GM20000 (cell line): Measurements from ENCODE around the gene NRP2.

Source experiments
- DNase-seq: peaks from one replicate; pipeline ENCODE4 v3.0.0; 2012; ENCODE audit warnings: low spot score
- CTCF ChIP-seq: IDR thresholded peaks from 2 replicates; pipeline ENCODE4 v1.5.1; 2012; ENCODE audit warnings: mild to moderate bottlenecking, control low read depth; ENCODE audit errors: extremely low read depth, missing control alignments

Gene NRP2

GRCh38 chr2:205783872-205784499 lies 101.7 kb downstream of the NRP2 start:
- no peak for DNase-seq
- no peak for TF ChIP-seq CTCF

DNA sequence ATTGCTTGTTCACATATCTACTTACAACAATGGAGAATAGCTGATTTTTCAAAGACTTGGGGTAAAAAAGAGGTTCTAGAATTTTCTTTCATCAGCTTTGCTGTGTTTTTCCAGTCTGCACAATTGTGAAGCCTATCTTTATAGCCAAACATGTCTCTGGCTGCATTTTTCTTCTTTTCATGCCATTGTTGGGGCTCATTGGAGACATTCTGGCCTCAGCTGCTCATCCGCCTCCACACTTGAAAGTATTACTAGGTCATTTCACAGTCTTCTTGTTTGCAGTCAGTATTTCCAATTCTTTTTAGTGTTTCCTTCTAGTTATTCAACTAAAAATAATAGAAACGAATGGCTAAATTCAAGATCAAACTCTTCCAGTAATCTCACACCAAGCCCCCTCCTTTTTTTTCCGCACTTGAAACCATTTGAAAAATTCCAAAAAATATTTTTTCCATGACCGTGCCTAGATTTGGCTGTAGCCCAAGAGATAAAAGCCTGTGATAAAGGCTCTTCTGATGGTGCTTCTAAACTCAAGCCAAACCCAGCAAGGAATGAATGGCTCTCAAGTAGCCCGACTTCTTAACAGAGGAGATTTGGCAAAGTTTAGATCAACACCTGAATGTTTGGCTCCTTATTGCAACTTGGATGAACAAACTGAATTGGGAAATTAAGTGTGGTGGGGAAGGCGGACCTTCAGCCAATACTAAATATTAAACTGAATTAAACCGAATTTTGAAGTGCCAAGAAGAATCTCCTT lies 103.4 kb downstream of the NRP2 start:
- DNase-seq: no peak

DNA sequence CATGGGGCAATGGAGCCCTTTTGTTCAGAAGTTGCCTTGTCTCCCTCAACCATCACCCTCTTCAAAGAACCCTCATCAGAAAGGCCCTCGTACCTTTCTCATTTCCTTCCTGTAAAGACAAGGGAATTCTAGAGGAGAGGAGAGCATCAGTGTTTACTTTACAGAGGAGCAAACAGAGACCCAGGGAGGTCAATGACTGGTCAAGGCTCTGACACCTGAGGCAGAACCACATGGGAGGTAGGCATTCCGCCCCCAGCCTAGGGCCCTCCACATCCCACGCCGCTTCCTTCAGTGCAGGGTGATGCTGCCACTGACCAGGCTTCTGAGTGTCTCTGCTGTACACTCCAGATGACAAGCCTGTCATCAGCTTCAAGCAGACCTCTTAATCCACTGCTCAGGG lies 104.7 kb downstream of the NRP2 start:
- TF ChIP-seq CTCF: no peak

More for the DNA sequence above, 103.4 kb downstream of the NRP2 start:
- no peak for TF ChIP-seq CTCF

DNA sequence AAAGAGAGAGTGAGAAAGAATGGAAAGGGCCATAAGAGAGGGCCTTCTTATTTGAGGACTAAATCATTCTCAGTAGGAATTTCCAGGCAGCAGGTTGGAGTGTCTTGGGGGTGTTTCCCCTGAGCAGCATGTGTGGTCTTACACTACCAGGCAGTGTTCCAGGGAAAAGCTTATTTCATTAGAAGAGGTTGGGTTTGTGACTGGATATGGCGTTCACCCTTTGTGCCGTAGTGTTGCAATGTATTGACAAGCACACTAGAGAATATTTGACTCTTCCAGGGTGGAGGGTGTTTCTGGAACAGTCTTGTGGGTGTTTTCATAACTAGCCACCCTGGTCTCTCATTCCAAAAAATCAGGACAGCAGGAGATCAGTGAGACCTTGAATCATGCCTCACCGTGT lies 105.5 kb downstream of the NRP2 start:
- no peak for DNase-seq
- no peak for TF ChIP-seq CTCF

More for the DNA sequence above, 104.7 kb downstream of the NRP2 start:
- no peak for DNase-seq

DNA sequence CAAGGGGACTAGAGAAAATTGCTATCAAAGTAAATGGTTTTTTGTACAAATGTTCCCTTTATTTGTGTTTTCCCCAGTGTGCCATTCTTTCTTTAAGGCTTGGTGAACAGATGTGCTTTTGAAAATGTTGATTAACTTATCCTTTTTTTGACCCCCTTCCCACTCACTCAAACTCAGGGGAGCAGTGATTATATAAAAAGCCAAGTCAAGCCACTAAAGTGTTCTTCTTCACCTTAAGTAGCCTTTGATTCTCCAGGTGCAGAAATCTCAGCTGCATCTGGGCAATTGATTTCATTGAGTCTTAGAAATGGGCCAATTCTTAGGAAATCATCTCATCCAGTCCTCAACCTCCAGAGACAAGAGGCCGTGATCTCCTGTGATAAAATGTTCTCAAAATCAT lies 107.6 kb downstream of the NRP2 start:
- no peak for TF ChIP-seq CTCF

GRCh38 chr2:205792908-205793307 lies 110.6 kb downstream of the NRP2 start:
- DNase-seq: no peak
- no peak for TF ChIP-seq CTCF

More for the DNA sequence above, 107.6 kb downstream of the NRP2 start:
- DNase-seq: no peak

- TF ChIP-seq CTCF: no peak
- no peak for DNase-seq
Observed at GRCh38 chr2:205796805-205797313, 114.6 kb downstream of the NRP2 start.
